IMR-90 (cell line): ENCODE data around the gene DCTN1. TPM values are rescaled to one million over a fixed set of nuclear protein-coding genes. Genes with fewer than 3 reads are reported as not detected.

Experiments used
- ATAC-seq: fragments of 200-7000 bp; cut with Tn5 transposase; 2 replicates; pipeline ENCODE4 v1.9.1; 2020; ENCODE audit warnings: low read depth, mild to moderate bottlenecking, moderate library complexity
- BruUV-seq: library from RNA; stranded (reverse); fragments of 400-500 nt; replicated peaks from 2 replicates; lab custom pipeline; 2021; lab: Mats Ljungman, UMichigan
- CTCF ChIA-PET: fragments of 300-600 bp; formaldehyde crosslinking; extraction: SDS; loops from one replicate; lab custom pipeline; 2021; ENCODE audit warnings: antibody characterized with exemption; lab: Yijun Ruan, JAX
- POLR2A ChIA-PET: fragments of 300-600 bp; sonication (Branson Sonifier 250); formaldehyde crosslinking; loops from one replicate; lab custom pipeline; 2022; ENCODE audit warnings: antibody characterized with exemption; ENCODE audit not compliant: unreplicated experiment; lab: Charles Lee
- DNase-seq: peaks from one replicate; pipeline ENCODE4 v3.0.0; 2013
- H2AFZ ChIP-seq: replicated peaks from 2 replicates; pipeline ENCODE3; 2013; ENCODE audit warnings: low read length, mild to moderate bottlenecking; ENCODE audit not compliant: poor library complexity
- H2AK5ac ChIP-seq: 2 replicates; pipeline ENCODE4 v1.6.1; 2013; ENCODE audit warnings: low read depth, low read length, inconsistent platforms
- H2AK9ac ChIP-seq: replicated peaks from 2 replicates; pipeline ENCODE3; 2013; ENCODE audit warnings: mild to moderate bottlenecking, low read depth, low read length, moderate library complexity; ENCODE audit not compliant: poor library complexity
- H2BK120ac ChIP-seq: 2 replicates; pipeline ENCODE4 v1.6.1; 2013; ENCODE audit warnings: low read depth, low read length, inconsistent platforms
- H2BK15ac ChIP-seq: 3 replicates; pipeline ENCODE4 v1.6.1; 2013; ENCODE audit warnings: low read depth, low read length, inconsistent platforms
- H2BK20ac ChIP-seq: 2 replicates; pipeline ENCODE4 v1.6.1; 2013; ENCODE audit warnings: low read depth, mild to moderate bottlenecking, inconsistent platforms, low read length, moderate library complexity
- H2BK5ac ChIP-seq: 2 replicates; pipeline ENCODE4 v1.6.1; 2013; ENCODE audit warnings: mild to moderate bottlenecking, low read depth, low read length, inconsistent platforms; ENCODE audit not compliant: poor library complexity, severe bottlenecking
- H3K14ac ChIP-seq: replicated peaks from 2 replicates; pipeline ENCODE4 v1.6.1; 2013; ENCODE audit warnings: low read depth, low read length, inconsistent platforms
- H3K18ac ChIP-seq: 2 replicates; pipeline ENCODE4 v1.6.1; 2013; ENCODE audit warnings: low read depth, low read length, control low read depth
- H3K23ac ChIP-seq: 2 replicates; pipeline ENCODE4 v1.6.1; 2013; ENCODE audit warnings: low read depth, low read length, inconsistent platforms
- H3K27ac ChIP-seq: 2 replicates; pipeline ENCODE4 v1.5.1; 2013; ENCODE audit warnings: mild to moderate bottlenecking, control low read depth, low read length; ENCODE audit not compliant: insufficient read depth
- H3K27me3 ChIP-seq: 2 replicates; pipeline ENCODE4 v1.6.1; 2013; ENCODE audit warnings: low read length; ENCODE audit not compliant: control insufficient read depth, insufficient read depth
- H3K36me3 ChIP-seq: 2 replicates; pipeline ENCODE4 v1.6.1; 2013; ENCODE audit warnings: low read length, mixed read lengths; ENCODE audit not compliant: control insufficient read depth, insufficient read depth
- H3K4ac ChIP-seq: 2 replicates; pipeline ENCODE4 v1.6.1; 2013; ENCODE audit warnings: low read depth, low read length, inconsistent platforms
- H3K4me1 ChIP-seq: 2 replicates; pipeline ENCODE4 v1.6.1; 2013; ENCODE audit warnings: low read length, mixed read lengths; ENCODE audit not compliant: control insufficient read depth, insufficient read depth
- H3K4me2 ChIP-seq: 2 replicates; pipeline ENCODE4 v1.6.1; 2013; ENCODE audit warnings: low read depth, mild to moderate bottlenecking, control low read depth, low read length, moderate library complexity
- H3K4me3 ChIP-seq: 2 replicates; pipeline ENCODE4 v1.5.1; 2013; ENCODE audit warnings: low read depth, mild to moderate bottlenecking, control low read depth, low read length, moderate library complexity; ENCODE audit not compliant: insufficient read depth
- H3K56ac ChIP-seq: 2 replicates; pipeline ENCODE4 v1.6.1; 2013; ENCODE audit warnings: low read length, inconsistent platforms; ENCODE audit not compliant: insufficient read depth; ENCODE audit errors: extremely low read depth
- H3K79me1 ChIP-seq, 2 experiments: 2 replicates each; pipeline ENCODE4 v1.6.1; 2013; ENCODE audit warnings: low read length in 2 of 2, inconsistent platforms in 1 of 2, low read depth in 1 of 2
- H3K9ac ChIP-seq: 2 replicates; pipeline ENCODE4 v1.6.1; 2013; ENCODE audit warnings: low read depth, low read length, control low read depth
- H3K9me1 ChIP-seq: 2 replicates; pipeline ENCODE4 v1.6.1; 2013; ENCODE audit warnings: low read length, inconsistent platforms; ENCODE audit not compliant: insufficient read depth
- H3K9me3 ChIP-seq: 2 replicates; pipeline ENCODE4 v1.6.1; 2013; ENCODE audit warnings: low read length; ENCODE audit not compliant: control insufficient read depth, insufficient read depth
- H4K20me1 ChIP-seq: 2 replicates; pipeline ENCODE4 v1.6.1; 2013; ENCODE audit warnings: low read length, inconsistent platforms; ENCODE audit not compliant: insufficient read depth
- H4K5ac ChIP-seq: 2 replicates; pipeline ENCODE4 v1.6.1; 2013; ENCODE audit warnings: mild to moderate bottlenecking, low read depth, low read length, control low read depth
- H4K8ac ChIP-seq, 2 experiments: 2 replicates each; pipeline ENCODE4 v1.6.1; 2013; ENCODE audit warnings: low read depth in 2 of 2, low read length in 2 of 2, control low read depth in 1 of 2, inconsistent platforms in 1 of 2
- H4K91ac ChIP-seq: 2 replicates; pipeline ENCODE4 v1.6.1; 2013; ENCODE audit warnings: low read depth, low read length, inconsistent platforms; ENCODE audit not compliant: insufficient read depth
- CEBPB ChIP-seq: IDR thresholded peaks from 2 replicates; pipeline ENCODE4 v1.6.1; 2012; ENCODE audit warnings: low read depth, low read length, improper control_type of control experiment
- MAZ ChIP-seq: IDR thresholded peaks from 2 replicates; pipeline ENCODE4 v1.6.1; 2012; ENCODE audit warnings: low read depth, mild to moderate bottlenecking, low read length, improper control_type of control experiment, moderate library complexity, borderline replicate concordance
- NFE2L2 ChIP-seq: fragments of 150-350 bp; IDR thresholded peaks from 2 replicates; pipeline ENCODE4 v1.6.1; 2016; ENCODE audit warnings: low read depth, mild to moderate bottlenecking, low read length
- RCOR1 ChIP-seq: IDR thresholded peaks from 2 replicates; pipeline ENCODE4 v1.6.1; 2012; ENCODE audit warnings: mild to moderate bottlenecking, low read length, improper control_type of control experiment; ENCODE audit not compliant: insufficient replicate concordance
- WGBS, 2 experiments: methylation state at CpG; one replicate each; pipeline versions ENCODE4 v1.1.5 to v1.1.7; 2013; ENCODE audit warnings: missing lambda C conversion rate in 2 of 2; ENCODE audit not compliant: insufficient read length in 1 of 2; ENCODE audit errors: extremely low coverage in 2 of 2; 5-methylcytosine and 5-hydroxymethylcytosine counted together
- dilution Hi-C: fragments of 300-500 bp; cut with HindIII; formaldehyde crosslinking; loops from one replicate; pipeline ENCODE4 v1.14.3; 2018; ENCODE audit warnings: low sequenced_read_pairs; ENCODE audit not compliant: unreplicated experiment
- in situ Hi-C: fragments of 300-500 bp; cut with MboI; formaldehyde crosslinking; loops from 3 replicates; pipeline ENCODE4 v1.14.3; 2019; ENCODE audit warnings: low sequenced_read_pairs, inconsistent platforms, mixed read lengths
- intact Hi-C: fragments of 100-400 bp; cut with micrococcal nuclease; formaldehyde crosslinking; loops from 2 replicates; pipeline ENCODE4 v1.10.0; 2022
- polyA plus RNA-seq, 3 experiments: library from polyadenylated mRNA; depleted of rRNA; stranded (reverse); fragments of >200 nt; gene quantifications; 2 replicates each; pipeline ENCODE4 v1.2.3, GENCODE V29; 2012; ENCODE audit warnings: low replicate concordance in 1 of 3
- total RNA-seq: library from RNA; depleted of rRNA; stranded (reverse); fragments of >200 nt; gene quantifications from 2 replicates; pipeline ENCODE4 v1.2.3, GENCODE V29; 2012
- TF ChIP-seq, protein P1 (sequence below): conservative IDR thresholded peaks from 2 replicates; pipeline ENCODE4 v1.5.1; 2012; ENCODE audit warnings: mild to moderate bottlenecking, low read depth, low read length, improper control_type of control experiment

Gene DCTN1
- total and polyA plus RNA-seq, 2 of the 4 experiments (the other 2 are of a cell fraction): 136 to 204 TPM

GRCh38 chr2:74328074-74328473, 52.0 kb downstream of the DCTN1 start:
- H3K56ac ChIP-seq: no peak overlapping the region
- no TSS peak for BruUV-seq
- H3K79me1 ChIP-seq: no peaks in the 10 kb centered on the region
- no peak overlapping the region for H2BK5ac ChIP-seq
- H3K23ac ChIP-seq: no peak overlapping the region
- H2BK15ac ChIP-seq: no peak overlapping the region
- TF ChIP-seq MAZ (no peak), CEBPB (no peak), RCOR1 (no peak), NFE2L2 (no peak)
- TF ChIP-seq, protein P1, sequence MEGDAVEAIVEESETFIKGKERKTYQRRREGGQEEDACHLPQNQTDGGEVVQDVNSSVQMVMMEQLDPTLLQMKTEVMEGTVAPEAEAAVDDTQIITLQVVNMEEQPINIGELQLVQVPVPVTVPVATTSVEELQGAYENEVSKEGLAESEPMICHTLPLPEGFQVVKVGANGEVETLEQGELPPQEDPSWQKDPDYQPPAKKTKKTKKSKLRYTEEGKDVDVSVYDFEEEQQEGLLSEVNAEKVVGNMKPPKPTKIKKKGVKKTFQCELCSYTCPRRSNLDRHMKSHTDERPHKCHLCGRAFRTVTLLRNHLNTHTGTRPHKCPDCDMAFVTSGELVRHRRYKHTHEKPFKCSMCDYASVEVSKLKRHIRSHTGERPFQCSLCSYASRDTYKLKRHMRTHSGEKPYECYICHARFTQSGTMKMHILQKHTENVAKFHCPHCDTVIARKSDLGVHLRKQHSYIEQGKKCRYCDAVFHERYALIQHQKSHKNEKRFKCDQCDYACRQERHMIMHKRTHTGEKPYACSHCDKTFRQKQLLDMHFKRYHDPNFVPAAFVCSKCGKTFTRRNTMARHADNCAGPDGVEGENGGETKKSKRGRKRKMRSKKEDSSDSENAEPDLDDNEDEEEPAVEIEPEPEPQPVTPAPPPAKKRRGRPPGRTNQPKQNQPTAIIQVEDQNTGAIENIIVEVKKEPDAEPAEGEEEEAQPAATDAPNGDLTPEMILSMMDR: no peak
- ATAC-seq (no peak), DNase-seq (no peak)
- H2BK120ac ChIP-seq: no peak overlapping the region
- dilution Hi-C loops (no loop called here), in situ Hi-C loops (loop anchor here (25.0 kb wide), 1 partner anchor 516 kb away; no protein-coding TSS in a partner anchor), intact Hi-C loops (no loop called here)
- H3K9ac ChIP-seq: no peak overlapping the region
- no peak overlapping the region for H4K91ac ChIP-seq
- no peaks in the 10 kb centered on the region for H3K4me1 ChIP-seq
- H2AK9ac ChIP-seq: no peak overlapping the region
- no peak overlapping the region for H2AFZ ChIP-seq
- H4K20me1 ChIP-seq: no peaks in the 10 kb centered on the region
- CTCF ChIA-PET: interaction anchor here (1.0 kb wide), 1 partner anchor 9 kb away, joined by 4 read pairs; no protein-coding TSS in a partner anchor
- no peak overlapping the region for H3K4ac ChIP-seq
- no peak overlapping the region for H3K4me2 ChIP-seq
- peaks cover 4% of the 10 kb centered on the region; the same call in 1 of the 2 replicates for H3K9me1 ChIP-seq
- no peak overlapping the region for H2AK5ac ChIP-seq
- H3K9me3 ChIP-seq: no peaks in the 10 kb centered on the region
- WGBS, 2 experiments: 60% methylated on average over 1 of the region's 2 CpGs; no CpG with 5 or more reads in 1 of the 2 experiments
- no peak overlapping the region for H4K5ac ChIP-seq
- no peak overlapping the region for H2BK20ac ChIP-seq
- no peaks in the 10 kb centered on the region for H3K36me3 ChIP-seq
- H3K27me3 ChIP-seq: peaks cover 18% of the 10 kb centered on the region
- POLR2A ChIA-PET: no interaction called here
- H3K4me3 ChIP-seq: no peak overlapping the region
- H3K18ac ChIP-seq: no peak overlapping the region
- no peak overlapping the region for H3K14ac ChIP-seq
- no peak overlapping the region for H4K8ac ChIP-seq
- no peak overlapping the region for H3K27ac ChIP-seq
